HUES6 (cell line): Measurements from ENCODE around the gene STK39.
"Not testable (repeated sequence)": the region's sequence is repeated elsewhere in the genome, so short reads cannot be mapped to it uniquely, and the experiment has no call there.

Experiments used
- H3K27ac ChIP-seq: 2 replicates; pipeline ENCODE4 v1.7.0; 2013; ENCODE audit warnings: low read depth, mild to moderate bottlenecking, low read length, inconsistent platforms
- H3K27me3 ChIP-seq: 2 replicates; pipeline ENCODE4 v1.6.1; 2013; ENCODE audit warnings: low read length; ENCODE audit not compliant: control insufficient read depth, insufficient read depth
- H3K36me3 ChIP-seq: 2 replicates; pipeline ENCODE4 v1.6.1; 2013; ENCODE audit warnings: low read length; ENCODE audit not compliant: control insufficient read depth, insufficient read depth
- H3K4me1 ChIP-seq: 2 replicates; pipeline ENCODE4 v1.6.1; 2013; ENCODE audit warnings: low read length; ENCODE audit not compliant: control insufficient read depth, insufficient read depth
- H3K4me3 ChIP-seq: 2 replicates; pipeline ENCODE4 v1.5.1; 2013; ENCODE audit warnings: low read depth, low read length
- H3K9ac ChIP-seq: one replicate; pipeline ENCODE4 v1.6.1; 2013; ENCODE audit warnings: mild to moderate bottlenecking, low read length
- H3K9me3 ChIP-seq: 2 replicates; pipeline ENCODE4 v1.6.1; 2013; ENCODE audit warnings: low read depth, low read length; ENCODE audit not compliant: control insufficient read depth, insufficient read depth

Gene STK39

DNA sequence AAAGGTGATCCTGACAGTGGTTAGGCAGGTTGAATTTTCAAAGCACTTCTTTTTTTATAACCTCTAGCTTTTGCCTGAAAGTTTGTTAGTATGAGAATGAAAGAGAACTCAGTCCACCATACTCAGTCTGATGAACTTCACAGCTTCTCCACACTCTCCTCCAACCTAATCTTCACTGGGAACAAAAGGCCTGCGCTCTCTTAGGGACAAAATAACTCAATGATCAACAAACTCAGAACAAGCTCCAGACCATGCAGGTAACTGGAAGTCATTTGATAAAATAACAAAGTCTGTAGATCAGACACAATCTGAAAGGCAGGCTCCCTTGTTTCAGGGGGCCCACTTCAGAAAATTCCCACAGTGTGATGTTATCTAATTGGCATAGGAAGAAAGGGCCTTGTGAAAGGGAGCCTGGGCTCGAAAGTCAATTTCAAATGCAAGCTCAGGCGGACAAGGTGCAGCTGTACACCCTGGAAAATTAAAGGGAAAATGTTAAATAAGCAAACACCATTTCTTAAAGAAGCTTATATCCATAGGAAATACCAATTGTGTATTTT lies 142.2 kb downstream of the STK39 start:
- Histone ChIP-seq H3K27me3 (no peaks in the 10 kb centered on the region), H3K4me3 (no peak overlapping the region), H3K9ac (no peak overlapping the region), H3K27ac (no peak overlapping the region), H3K36me3 (no peaks in the 10 kb centered on the region), H3K9me3 (no peaks in the 10 kb centered on the region), H3K4me1 (no peaks in the 10 kb centered on the region)

DNA sequence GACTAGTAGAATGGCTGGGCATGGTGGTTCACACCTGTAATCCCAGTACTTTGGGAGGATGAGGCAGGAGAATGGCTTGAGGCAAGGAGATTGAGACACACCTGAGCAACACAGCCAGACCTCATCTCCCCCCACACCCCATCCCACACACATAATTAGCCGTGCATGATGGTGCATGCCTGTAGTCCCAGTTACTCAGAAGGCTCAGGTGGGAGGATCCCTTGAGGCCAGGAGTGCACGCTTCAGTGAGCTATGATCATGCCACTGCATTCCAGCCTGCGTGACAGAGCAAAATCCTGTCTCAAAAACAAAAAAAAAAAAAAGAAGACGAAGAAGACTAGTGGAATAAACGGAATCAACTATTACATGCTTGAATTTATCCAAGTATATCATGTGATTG lies 150.0 kb downstream of the STK39 start:
- H3K36me3 ChIP-seq: no peaks in the 10 kb centered on the region; the same call in 1 of the 2 replicates
- H3K9me3 ChIP-seq: no peaks in the 10 kb centered on the region
- no peak overlapping the region for H3K27ac ChIP-seq

DNA sequence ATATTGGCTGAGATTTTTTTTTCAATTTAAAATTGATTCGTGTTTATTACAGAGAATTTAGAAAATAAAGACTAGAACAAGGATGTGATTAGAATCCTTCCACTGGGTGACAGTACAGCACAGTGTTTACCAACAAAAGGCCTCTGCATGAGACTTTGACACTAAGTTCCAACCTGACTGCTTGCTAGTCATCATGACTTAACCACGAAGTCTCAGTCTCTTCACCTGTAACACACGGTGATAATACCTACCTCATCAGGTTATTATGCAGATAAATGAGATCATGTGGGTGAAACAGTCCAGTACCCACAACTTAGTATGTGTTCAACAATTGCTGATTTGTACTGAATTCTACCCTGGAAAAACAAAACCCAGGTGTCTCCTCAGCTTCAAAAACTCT lies 151.2 kb downstream of the STK39 start:
- Histone ChIP-seq H3K27me3 (no peaks in the 10 kb centered on the region), H3K9me3 (no peaks in the 10 kb centered on the region), H3K9ac (no peak overlapping the region), H3K36me3 (no peaks in the 10 kb centered on the region; the same call in 1 of the 2 replicates), H3K4me1 (no peaks in the 10 kb centered on the region), H3K4me3 (no peak overlapping the region), H3K27ac (no peak overlapping the region)

More for the DNA sequence above, 150.0 kb downstream of the STK39 start:
- Histone ChIP-seq H3K4me3 (no peak overlapping the region), H3K27me3 (no peaks in the 10 kb centered on the region), H3K9ac (no peak overlapping the region), H3K4me1 (no peaks in the 10 kb centered on the region)

DNA sequence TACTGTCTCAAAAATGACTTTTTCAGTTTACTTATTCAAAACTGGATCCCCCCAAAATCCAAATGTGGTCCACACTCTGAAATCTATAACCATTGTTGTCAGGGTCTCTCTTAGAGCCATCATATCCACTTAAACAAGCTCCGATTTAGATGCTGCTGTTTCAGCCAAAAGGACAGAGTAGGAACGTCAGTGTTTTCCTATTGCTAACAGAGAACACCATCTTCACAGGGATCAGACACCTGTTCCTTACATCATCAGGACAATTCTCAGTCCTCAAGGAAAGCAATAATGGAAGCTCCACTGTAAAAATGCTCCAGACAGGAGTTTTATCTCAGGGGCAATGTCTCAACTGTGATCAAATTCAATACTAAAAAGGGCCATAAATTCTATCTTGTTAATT lies 155.4 kb downstream of the STK39 start:
- Histone ChIP-seq H3K36me3 (no peaks in the 10 kb centered on the region), H3K9me3 (no peaks in the 10 kb centered on the region), H3K27ac (no peak overlapping the region), H3K4me3 (no peak overlapping the region), H3K27me3 (no peaks in the 10 kb centered on the region), H3K9ac (no peak overlapping the region), H3K4me1 (no peaks in the 10 kb centered on the region)

DNA sequence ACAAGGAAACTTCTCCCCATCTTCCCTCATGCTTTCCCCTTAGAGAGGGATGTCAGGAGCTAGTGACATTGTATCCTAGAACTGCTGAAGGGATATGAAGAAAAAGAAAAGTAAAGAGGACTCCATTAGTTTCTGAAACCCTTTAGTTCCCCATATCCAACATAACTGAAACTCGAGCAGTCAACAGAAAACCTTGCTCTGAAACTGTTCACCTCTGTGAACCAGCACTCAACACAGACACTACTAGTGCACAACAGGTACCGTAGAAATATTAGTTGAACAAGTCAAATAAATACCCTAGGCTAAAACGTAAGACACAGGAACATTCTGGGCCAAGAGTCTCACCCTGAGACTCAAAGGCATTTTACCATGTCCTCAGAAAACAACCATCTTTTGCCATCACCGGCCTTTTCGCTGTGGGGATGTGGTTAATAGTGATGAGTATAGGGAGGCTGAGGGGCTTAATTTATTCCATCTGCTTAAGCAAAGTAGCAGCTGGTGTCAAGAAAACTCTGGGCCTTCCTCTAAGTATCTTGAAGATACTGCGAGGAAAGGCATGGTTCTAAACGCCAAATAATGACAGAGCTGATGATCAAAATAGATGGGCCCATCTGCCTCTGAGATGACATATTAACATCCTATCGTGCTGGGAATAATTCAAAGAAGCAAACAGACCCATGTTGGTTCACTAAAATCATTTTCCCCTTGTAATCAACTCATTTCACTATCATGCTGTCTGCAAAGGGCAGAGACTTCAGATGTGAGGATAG lies 156.8 kb downstream of the STK39 start:
- no peaks in the 10 kb centered on the region for H3K27me3 ChIP-seq
- no peaks in the 10 kb centered on the region for H3K4me1 ChIP-seq
- H3K9me3 ChIP-seq: no peaks in the 10 kb centered on the region
- no peaks in the 10 kb centered on the region for H3K36me3 ChIP-seq
- no peak overlapping the region for H3K9ac ChIP-seq
- H3K27ac ChIP-seq: no peak overlapping the region
- H3K4me3 ChIP-seq: no peak overlapping the region

DNA sequence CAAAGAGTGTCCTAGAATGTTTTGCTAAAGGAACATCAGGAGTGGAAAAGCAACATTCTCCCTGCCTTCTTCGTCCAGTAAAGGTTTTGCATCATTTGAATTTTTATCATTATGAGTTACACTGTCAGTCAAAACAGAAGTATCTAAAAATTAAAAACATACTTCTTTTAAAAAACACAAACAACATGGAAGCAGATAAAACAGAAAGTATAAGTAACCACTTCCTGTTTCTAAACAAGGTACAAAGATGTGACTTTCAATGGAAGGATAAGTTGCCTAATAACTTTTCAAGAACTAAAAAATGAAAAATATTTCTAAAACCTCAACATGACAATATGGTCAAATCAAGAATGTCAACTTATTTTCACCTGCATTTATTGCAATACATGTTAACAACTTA lies 158.2 kb downstream of the STK39 start:
- Histone ChIP-seq H3K27ac (no peak overlapping the region), H3K4me3 (no peak overlapping the region), H3K4me1 (no peaks in the 10 kb centered on the region), H3K36me3 (no peaks in the 10 kb centered on the region), H3K9ac (no peak overlapping the region), H3K27me3 (no peaks in the 10 kb centered on the region), H3K9me3 (no peaks in the 10 kb centered on the region)

DNA sequence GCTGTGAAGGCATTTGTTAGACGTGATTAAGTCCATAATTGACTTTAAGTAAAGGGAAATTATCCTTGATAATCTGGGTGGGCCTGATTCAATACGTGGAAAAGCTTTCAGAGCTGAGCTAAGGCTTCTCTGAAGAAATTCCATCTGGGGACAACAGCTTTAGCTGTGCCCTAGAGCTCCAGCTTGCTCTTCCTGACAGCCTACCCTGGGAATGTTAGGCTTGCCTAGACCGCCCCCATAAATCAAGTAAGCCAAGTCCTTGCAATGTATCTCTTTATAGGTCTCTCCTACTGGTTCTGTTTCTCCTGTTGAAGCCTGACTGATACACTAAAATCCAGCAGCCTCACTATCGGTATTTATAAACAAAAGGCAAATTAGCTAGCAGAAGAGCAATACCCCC lies 160.0 kb downstream of the STK39 start:
- Histone ChIP-seq H3K27ac (no peak overlapping the region), H3K9ac (no peak overlapping the region), H3K4me3 (no peak overlapping the region), H3K27me3 (no peaks in the 10 kb centered on the region), H3K4me1 (no peaks in the 10 kb centered on the region), H3K36me3 (no peaks in the 10 kb centered on the region), H3K9me3 (no peaks in the 10 kb centered on the region)

DNA sequence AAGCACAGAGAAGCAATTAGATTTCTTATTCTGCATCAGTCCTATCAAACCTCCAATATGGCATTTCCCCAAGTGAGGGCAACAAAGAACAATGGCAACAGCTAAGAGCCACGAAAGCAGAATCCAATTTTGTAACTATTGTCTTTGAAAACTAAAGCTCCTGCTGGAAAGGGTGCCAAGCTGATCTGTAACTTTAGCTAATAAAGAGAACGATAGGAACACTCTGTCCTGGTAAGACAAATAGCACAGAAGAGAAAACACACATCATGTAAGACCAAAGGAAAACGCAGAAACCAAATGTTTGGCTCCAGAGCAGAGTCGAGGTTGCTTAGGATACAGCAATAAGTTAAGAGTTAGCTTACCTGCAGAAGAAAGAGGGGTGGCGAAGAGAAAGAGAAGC lies 160.5 kb downstream of the STK39 start:
- Histone ChIP-seq H3K9ac (no peak overlapping the region), H3K4me1 (no peaks in the 10 kb centered on the region), H3K9me3 (no peaks in the 10 kb centered on the region), H3K27me3 (no peaks in the 10 kb centered on the region), H3K36me3 (no peaks in the 10 kb centered on the region), H3K4me3 (no peak overlapping the region), H3K27ac (no peak overlapping the region)

DNA sequence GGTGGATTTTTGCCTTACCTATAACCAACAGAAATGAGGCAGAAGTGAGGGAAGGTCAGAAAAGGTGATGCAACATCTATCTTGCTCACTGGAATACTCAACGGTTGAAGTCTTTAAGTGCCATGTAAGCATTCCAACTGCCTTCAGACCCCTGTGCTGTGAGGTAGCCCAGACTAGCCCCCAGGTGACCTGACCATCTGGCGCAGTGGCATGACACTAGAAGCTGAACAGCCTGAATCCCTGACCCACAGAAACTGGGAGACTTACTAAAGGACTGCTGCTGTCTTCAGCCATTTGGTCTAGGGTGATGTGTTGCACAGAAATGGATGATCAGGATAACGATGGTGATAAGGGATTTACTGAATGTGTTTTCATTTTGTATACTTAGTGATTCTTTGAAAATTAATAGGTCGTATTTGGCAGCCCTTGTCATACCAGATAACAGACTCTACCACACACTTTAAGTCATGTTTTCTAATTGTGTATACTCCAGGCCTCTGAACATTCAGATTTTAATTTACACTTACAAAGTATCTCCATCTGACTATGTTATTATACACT lies 161.5 kb downstream of the STK39 start:
- no peaks in the 10 kb centered on the region for H3K27me3 ChIP-seq
- H3K36me3 ChIP-seq: no peaks in the 10 kb centered on the region
- no peaks in the 10 kb centered on the region for H3K4me1 ChIP-seq
- no peak overlapping the region for H3K9ac ChIP-seq
- H3K4me3 ChIP-seq: no peak overlapping the region
- no peak overlapping the region for H3K27ac ChIP-seq
- H3K9me3 ChIP-seq: no peaks in the 10 kb centered on the region

DNA sequence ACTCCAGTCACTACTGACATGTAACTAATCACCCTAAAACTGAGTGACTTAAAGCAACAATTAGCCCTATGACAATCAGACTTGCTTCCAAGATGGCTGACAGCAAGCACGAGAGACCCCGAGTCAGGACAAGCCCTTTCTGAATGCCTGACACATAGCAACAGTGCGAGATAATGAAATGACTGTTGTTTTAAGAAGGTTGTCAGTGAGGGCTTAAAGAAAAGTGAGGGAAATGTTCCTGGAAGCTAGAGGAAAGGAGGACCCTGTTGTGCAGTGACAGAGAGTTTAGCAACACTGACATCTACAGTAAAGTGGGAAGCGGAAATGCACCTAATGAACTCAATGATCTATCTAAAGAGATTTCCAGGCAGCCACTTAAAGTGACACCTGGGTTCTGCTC lies 163.1 kb downstream of the STK39 start:
- H3K27ac ChIP-seq: no peak overlapping the region
- no peaks in the 10 kb centered on the region for H3K4me1 ChIP-seq
- H3K36me3 ChIP-seq: no peaks in the 10 kb centered on the region
- no peak overlapping the region for H3K9ac ChIP-seq
- no peak overlapping the region for H3K4me3 ChIP-seq
- H3K27me3 ChIP-seq: no peaks in the 10 kb centered on the region
- no peaks in the 10 kb centered on the region for H3K9me3 ChIP-seq

DNA sequence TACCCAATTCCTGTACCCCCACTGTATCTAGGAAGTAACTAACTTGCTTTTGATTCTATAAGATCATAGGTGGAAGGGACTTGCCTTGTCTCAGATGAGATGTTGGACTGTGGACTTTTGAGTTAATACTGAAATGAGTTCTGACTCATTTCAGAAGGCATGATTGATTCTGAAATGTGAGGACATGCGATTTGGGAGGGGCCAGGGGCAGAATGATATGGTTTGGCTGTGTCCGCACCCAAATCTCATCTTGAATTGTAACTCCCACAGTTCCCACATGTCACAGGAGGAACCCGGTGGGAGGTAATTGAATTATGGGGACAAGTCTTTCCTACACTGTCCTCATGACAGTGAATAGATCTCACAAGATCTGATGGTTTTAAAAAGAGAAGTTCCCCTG lies 165.9 kb downstream of the STK39 start:
- H3K4me3 ChIP-seq, H3K9me3 ChIP-seq, H3K9ac ChIP-seq, H3K27me3 ChIP-seq, H3K27ac ChIP-seq, H3K36me3 ChIP-seq, H3K4me1 ChIP-seq: not testable (repeated sequence)
